Caco-2 (cell line): ENCODE measurements around the gene GPC5. TPM values are rescaled to one million over a fixed set of nuclear protein-coding genes. Genes with fewer than 3 reads are reported as not detected.

ENCODE experiments used
- BruUV-seq: library from RNA; stranded (reverse); fragments of 400-500 nt; replicated peaks from 2 replicates; lab custom pipeline; 2021; lab: Mats Ljungman, UMichigan
- CTCF ChIA-PET: fragments of 300-600 bp; sonication (Branson Sonifier 250); formaldehyde crosslinking; loops from one replicate; lab custom pipeline; 2022; ENCODE audit warnings: antibody characterized with exemption; lab: Charles Lee
- POLR2A ChIA-PET: fragments of 300-600 bp; sonication (Branson Sonifier 250); formaldehyde crosslinking; loops from one replicate; lab custom pipeline; 2022; ENCODE audit warnings: antibody characterized with exemption; lab: Charles Lee
- DNase-seq, 2 experiments: peaks; one replicate each; pipeline versions ENCODE4 v3.0.0 to v3.0.0-alpha.2; 2020 to 2022
- H3K27me3 ChIP-seq: replicated peaks from 2 replicates; pipeline ENCODE4 v1.6.0; 2011; ENCODE audit warnings: low read length; ENCODE audit not compliant: control insufficient read depth, insufficient read depth
- H3K36me3 ChIP-seq: 2 replicates; pipeline ENCODE4 v1.5.1; 2011; ENCODE audit warnings: low read length; ENCODE audit not compliant: control insufficient read depth, insufficient read depth
- H3K4me1 ChIP-seq: fragments of 250-450 bp; sonication (Bioruptor Pico); 2 replicates; pipeline ENCODE4 v1.5.1; 2020; ENCODE audit warnings: mild to moderate bottlenecking
- H3K4me3 ChIP-seq: 2 replicates; pipeline ENCODE4 v1.5.1; 2011; ENCODE audit warnings: low read depth, mild to moderate bottlenecking, control low read depth, low read length
- H3K9me3 ChIP-seq: fragments of 250-450 bp; sonication (Bioruptor Pico); 2 replicates; pipeline ENCODE4 v1.5.1; 2020; ENCODE audit warnings: mild to moderate bottlenecking, moderate library complexity
- H3K27ac Mint-ChIP-seq: one replicate; pipeline ENCODE4 v1.8.0; 2022; ENCODE audit warnings: mixed read lengths; ENCODE audit not compliant: unreplicated experiment
- H3K27me3 Mint-ChIP-seq: one replicate; pipeline ENCODE4 v1.8.0; 2022; ENCODE audit warnings: mixed read lengths; ENCODE audit not compliant: insufficient read depth, unreplicated experiment
- H3K36me3 Mint-ChIP-seq: one replicate; pipeline ENCODE4 v1.8.0; 2022; ENCODE audit warnings: mild to moderate bottlenecking, mixed read lengths; ENCODE audit not compliant: insufficient read depth, unreplicated experiment
- H3K4me1 Mint-ChIP-seq: one replicate; pipeline ENCODE4 v1.8.0; 2022; ENCODE audit warnings: low read depth, mixed read lengths; ENCODE audit not compliant: unreplicated experiment
- H3K4me3 Mint-ChIP-seq: one replicate; pipeline ENCODE4 v1.8.0; 2022; ENCODE audit warnings: mild to moderate bottlenecking, moderate library complexity, mixed read lengths; ENCODE audit not compliant: unreplicated experiment
- H3K9me3 Mint-ChIP-seq: one replicate; pipeline ENCODE4 v1.8.0; 2022; ENCODE audit warnings: mixed read lengths; ENCODE audit not compliant: unreplicated experiment
- intact Hi-C: fragments of 100-400 bp; cut with micrococcal nuclease; formaldehyde crosslinking; loops from one replicate; pipeline ENCODE4 v1.10.0; 2022; ENCODE audit not compliant: unreplicated experiment
- total RNA-seq: library from RNA; stranded (reverse); gene quantifications from 2 replicates; pipeline ENCODE4 v1.2.3, GENCODE V29; 2022
- TF ChIP-seq, protein P1 (sequence below), 2 experiments: fragments of 200-600 bp in 1 of 2; IDR thresholded peaks; 1 replicate in 1 of 2; 2 replicates in 1 of 2; pipeline versions ENCODE4 v1.5.1 to v1.8.0; 2011 to 2022; ENCODE audit warnings: antibody characterized with exemption in 1 of 2, control low read depth in 1 of 2, inconsistent platforms in 1 of 2, low read depth in 1 of 2, low read length in 1 of 2, mild to moderate bottlenecking in 1 of 2, moderate library complexity in 1 of 2; ENCODE audit not compliant: insufficient read depth in 1 of 2, severe bottlenecking in 1 of 2, unreplicated experiment in 1 of 2

Gene GPC5
- total RNA-seq, 1 experiment from 2014 or later = 4.1 TPM

DNA sequence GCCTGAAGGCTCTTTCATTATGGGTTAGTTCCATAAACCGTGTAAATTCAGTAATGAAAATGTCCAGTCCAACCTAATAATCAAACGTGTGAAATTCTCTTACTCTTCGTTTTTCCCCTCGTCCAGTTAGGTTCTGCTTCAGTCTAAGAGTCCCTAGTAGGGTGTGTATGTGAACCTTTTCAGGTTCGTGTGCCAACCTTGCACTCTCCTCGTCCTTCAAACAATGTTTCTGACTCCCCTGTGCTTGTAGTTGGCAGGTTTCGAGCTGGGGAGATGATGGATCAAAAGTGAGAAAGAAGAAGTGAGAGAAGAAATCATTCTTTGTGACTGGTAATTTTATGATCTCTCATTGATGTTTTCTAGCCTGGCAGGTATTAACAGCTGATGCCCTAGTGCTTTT is 366.1 kb downstream of the GPC5 start:
- no peaks in the 10 kb centered on the region for H3K27me3 Mint-ChIP-seq
- no TSS peak for BruUV-seq

DNA sequence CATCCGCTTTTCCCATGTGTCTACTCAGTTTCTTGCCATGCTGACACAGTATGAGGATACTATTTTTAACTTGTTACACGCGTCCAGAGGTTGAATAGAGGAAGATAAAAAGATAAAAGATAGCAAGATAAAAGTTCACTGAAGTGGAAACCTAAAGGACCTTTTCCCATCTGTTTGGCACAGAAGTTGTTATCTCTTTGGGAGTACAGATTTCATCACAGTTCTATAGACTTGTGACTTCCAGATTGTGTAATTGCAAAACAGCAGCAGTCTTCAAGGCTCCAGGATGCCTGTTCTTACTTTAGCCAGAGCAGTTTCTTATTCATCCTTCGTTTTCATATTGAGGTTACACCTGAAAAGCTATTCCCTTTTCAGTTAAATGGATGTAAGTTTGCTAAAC is 369.2 kb downstream of the GPC5 start:
- no TSS peak for BruUV-seq
- Histone ChIP-seq H3K4me1 (peaks cover 86% of the 10 kb centered on the region), H3K36me3 (no peaks in the 10 kb centered on the region), H3K4me3 (no peak overlapping the region), H3K9me3 (no peaks in the 10 kb centered on the region), H3K27me3 (no peaks in the 10 kb centered on the region)
- intact Hi-C loops = loop anchor here (1.0 to 2.0 kb wide), 3 partner anchors 21 to 287 kb away; no protein-coding TSS in a partner anchor
- Mint-ChIP-seq H3K36me3 (peaks cover 4% of the 10 kb centered on the region), H3K9me3 (peaks cover 25% of the 10 kb centered on the region), H3K4me1 (peaks cover 53% of the 10 kb centered on the region), H3K27ac (peak overlapping the region; percentile 7), H3K4me3 (peak overlapping the region; percentile 21), H3K27me3 (no peaks in the 10 kb centered on the region)
- CTCF ChIA-PET = no interaction called here
- TF ChIP-seq, protein P1, sequence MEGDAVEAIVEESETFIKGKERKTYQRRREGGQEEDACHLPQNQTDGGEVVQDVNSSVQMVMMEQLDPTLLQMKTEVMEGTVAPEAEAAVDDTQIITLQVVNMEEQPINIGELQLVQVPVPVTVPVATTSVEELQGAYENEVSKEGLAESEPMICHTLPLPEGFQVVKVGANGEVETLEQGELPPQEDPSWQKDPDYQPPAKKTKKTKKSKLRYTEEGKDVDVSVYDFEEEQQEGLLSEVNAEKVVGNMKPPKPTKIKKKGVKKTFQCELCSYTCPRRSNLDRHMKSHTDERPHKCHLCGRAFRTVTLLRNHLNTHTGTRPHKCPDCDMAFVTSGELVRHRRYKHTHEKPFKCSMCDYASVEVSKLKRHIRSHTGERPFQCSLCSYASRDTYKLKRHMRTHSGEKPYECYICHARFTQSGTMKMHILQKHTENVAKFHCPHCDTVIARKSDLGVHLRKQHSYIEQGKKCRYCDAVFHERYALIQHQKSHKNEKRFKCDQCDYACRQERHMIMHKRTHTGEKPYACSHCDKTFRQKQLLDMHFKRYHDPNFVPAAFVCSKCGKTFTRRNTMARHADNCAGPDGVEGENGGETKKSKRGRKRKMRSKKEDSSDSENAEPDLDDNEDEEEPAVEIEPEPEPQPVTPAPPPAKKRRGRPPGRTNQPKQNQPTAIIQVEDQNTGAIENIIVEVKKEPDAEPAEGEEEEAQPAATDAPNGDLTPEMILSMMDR (IDR thresholded peaks at IDR 0.05; ENCODE audit: insufficient read depth in 1 of 2, low read depth in 1 of 2, low read length in 1 of 2, severe bottlenecking in 1 of 2, unreplicated experiment in 1 of 2) = no peak
- POLR2A ChIA-PET = no interaction called here
- peak; percentile 52 to 60 for DNase-seq

More for the DNA sequence above, 366.1 kb downstream of the GPC5 start:
- no peak overlapping the region for H3K4me3 Mint-ChIP-seq
- Histone ChIP-seq H3K4me1 (peaks cover 91% of the 10 kb centered on the region), H3K4me3 (no peak overlapping the region), H3K27me3 (no peaks in the 10 kb centered on the region), H3K36me3 (no peaks in the 10 kb centered on the region), H3K9me3 (no peaks in the 10 kb centered on the region)
- H3K4me1 Mint-ChIP-seq = peaks cover 67% of the 10 kb centered on the region
- ChIA-PET CTCF (no interaction called here), POLR2A (no interaction called here)
- peaks cover 34% of the 10 kb centered on the region for H3K9me3 Mint-ChIP-seq
- intact Hi-C loops = loop anchor here (5.0 kb wide), 1 partner anchor 338 kb away; no protein-coding TSS in a partner anchor
- TF ChIP-seq, protein P1 (IDR thresholded peaks at IDR 0.05; ENCODE audit: insufficient read depth in 1 of 2, low read depth in 1 of 2, low read length in 1 of 2, severe bottlenecking in 1 of 2, unreplicated experiment in 1 of 2) = no peak
- H3K36me3 Mint-ChIP-seq = peaks cover 6% of the 10 kb centered on the region
- H3K27ac Mint-ChIP-seq = peak overlapping the region; percentile 5
- DNase-seq = no peak

DNA sequence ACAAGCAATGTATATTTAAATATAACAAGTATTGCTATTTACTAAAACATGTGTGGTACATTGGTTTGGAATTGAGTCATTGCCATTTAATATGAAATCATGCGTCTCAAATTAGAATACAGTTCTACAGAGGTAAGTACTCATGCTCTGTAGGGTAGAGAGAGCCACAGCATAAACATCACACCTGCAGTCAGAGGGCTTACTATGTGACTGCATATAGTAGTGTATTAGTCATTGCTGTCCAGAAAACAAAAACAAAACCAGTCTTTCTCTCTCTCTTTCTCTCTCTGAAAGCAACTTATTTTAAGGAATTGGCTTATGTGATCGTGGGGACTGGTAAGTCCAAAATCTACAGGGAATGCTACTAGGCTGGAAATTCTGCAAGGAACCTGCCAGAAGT is 370.3 kb downstream of the GPC5 start:
- TF ChIP-seq, protein P1 (IDR thresholded peaks at IDR 0.05; ENCODE audit: insufficient read depth in 1 of 2, low read depth in 1 of 2, low read length in 1 of 2, severe bottlenecking in 1 of 2, unreplicated experiment in 1 of 2) = no peak
- peaks cover 18% of the 10 kb centered on the region for H3K9me3 Mint-ChIP-seq
- no peaks in the 10 kb centered on the region for H3K27me3 ChIP-seq
- H3K4me1 ChIP-seq = peaks cover 77% of the 10 kb centered on the region
- POLR2A ChIA-PET = no interaction called here
- no peaks in the 10 kb centered on the region for H3K36me3 ChIP-seq
- no peaks in the 10 kb centered on the region for H3K27me3 Mint-ChIP-seq
- DNase-seq = no peak
- H3K9me3 ChIP-seq = no peaks in the 10 kb centered on the region
- intact Hi-C loops = no loop called here
- H3K27ac Mint-ChIP-seq = no peak overlapping the region
- CTCF ChIA-PET = no interaction called here
- no TSS peak for BruUV-seq
- peaks cover 44% of the 10 kb centered on the region for H3K4me1 Mint-ChIP-seq
- H3K4me3 Mint-ChIP-seq = no peak overlapping the region
- H3K4me3 ChIP-seq = no peak overlapping the region
- no peaks in the 10 kb centered on the region for H3K36me3 Mint-ChIP-seq
